Amniotic epithelial cell (primary cell): Measurements from ENCODE around the gene PRDM16.

Experiments used
- DNase-seq: peaks from one replicate; pipeline ENCODE4 v3.0.0-alpha.2; 2010; ENCODE audit warnings: low read depth

Gene PRDM16

DNA sequence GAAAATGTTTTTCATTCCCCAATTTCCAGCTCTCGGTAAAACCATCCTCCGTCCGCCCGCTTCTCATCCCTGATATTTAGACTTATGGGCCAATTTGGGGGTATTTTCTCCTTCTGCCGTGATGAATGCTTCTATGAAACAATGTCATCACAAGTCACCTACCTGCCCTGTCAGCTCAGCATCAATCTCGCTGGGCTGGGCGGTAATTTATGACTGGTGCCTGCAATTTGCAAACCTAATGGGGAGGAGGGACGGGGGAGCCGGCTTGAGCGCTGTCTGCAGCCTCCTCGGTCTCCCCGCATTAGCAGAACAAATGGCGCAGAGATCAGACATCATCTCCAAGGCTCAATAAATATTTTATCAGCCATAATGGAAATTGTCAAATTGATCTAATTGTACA, 72.1 kb downstream of the PRDM16 start:
- DNase-seq = no peak

DNA sequence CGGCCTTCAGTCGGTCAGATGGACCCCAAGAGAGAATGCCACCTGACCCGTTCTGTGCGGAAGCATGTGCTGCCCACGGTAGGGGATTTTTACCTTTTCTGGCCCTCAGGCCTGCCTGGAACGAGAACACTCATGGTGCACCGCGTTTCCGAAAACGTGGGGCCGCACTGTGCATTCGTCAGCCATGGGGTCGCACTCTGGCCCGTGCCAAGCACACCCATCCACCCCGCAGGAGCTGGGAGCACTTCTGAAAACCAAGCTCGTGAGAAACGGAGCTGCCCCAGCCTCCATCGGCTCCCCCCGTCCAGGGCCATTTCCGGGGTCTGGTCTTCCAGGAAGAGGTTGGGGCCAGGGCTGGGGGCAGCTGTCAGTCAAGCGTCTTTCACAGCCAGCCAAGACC, 72.8 kb downstream of the PRDM16 start:
- no peak for DNase-seq

DNA sequence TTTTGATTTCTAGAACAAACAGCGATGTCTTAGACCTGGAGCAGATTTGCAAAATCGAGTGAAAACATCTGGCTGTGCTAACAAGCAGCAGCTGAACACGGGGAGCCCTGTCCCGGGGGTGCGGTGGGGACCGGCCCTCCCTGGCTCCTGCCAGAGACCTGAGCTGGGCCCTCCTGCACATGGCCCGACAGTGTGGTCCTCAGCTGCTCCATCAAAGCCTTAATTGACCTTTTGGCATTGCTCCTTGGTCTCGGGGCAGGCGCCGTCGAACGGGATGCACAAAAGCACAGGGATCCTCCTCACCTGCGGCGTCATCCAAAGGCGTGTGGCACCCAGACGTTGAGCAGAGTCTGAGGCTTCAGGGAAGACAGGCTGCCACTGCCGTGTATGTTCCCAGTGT, 73.2 kb downstream of the PRDM16 start:
- DNase-seq = no peak

DNA sequence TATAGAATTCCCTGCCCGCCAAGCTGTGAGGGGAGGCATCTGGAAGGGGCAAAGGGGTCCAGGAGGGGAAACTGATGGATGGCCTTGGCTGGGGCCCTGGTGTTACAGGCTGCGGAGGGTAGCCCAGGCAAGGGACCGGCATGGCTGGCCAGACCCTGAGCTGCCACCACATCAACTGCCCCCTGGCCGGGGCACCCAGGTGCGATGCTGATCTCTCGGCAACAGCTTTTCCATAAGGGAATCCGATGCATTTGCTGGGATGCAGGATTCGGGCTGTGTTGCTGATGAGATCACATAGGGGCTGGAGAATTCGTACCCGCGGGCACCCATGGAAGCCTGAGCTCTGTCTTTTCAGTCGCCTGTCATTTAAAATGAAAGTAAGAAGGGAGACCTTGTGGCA, 73.7 kb downstream of the PRDM16 start:
- no peak for DNase-seq

DNA sequence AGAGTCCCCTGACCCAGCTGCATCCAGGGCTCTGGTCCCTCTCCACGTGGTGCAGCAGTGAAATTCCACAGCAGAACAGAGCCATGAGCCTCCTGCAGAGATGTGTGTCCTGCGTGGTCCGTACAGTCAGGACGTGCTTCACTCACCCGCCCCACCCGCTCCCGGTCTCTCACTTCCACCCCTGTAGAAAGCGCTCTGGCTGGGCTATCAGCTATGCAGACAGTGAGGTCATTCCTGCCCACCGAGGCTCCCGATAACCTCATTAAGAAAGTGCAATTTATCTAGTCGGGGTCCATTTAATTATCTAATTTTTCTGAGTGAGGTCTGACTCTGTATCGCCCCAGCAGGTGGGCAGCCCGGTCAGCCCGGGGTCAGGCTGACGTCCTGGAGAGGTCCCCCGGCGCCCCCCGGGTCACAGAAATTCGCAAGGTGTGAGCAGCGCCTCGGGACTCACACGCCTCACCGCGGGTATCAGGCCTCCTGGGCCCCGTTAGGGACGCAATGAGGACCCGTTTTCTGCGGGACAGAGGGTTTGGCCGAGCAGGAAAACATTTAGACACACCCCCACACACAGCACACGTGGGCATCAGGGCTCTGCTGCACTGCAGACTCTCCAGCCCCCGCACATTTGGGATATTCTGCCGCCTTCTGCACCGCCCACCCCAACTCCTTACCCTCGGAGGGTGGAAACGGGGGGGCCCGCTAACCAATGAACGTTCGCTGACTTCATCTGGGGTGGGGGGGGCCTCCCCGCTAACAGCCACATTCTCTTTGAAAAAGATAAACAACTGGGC, 76.7 kb downstream of the PRDM16 start:
- no peak for DNase-seq

DNA sequence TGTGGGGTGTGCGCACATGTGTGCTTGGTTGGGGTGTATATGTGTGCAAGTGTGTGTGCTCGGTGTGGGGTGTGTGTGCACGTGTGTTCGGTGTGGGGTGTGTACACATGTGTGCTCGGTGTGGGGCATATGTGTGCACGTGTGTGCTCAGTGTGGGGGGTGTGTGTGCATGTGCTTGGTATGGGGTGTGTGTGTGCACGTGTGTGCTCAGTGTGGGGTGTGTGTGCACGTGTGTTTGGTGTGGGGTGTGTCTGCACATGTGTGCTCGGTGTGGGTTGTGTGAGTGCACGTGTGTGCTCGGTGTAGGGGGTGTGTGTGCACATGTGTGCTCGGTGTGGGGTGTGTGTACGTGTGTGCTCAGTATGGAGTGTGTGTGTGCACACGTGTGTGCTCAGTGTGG, 77.5 kb downstream of the PRDM16 start:
- DNase-seq = no peak

DNA sequence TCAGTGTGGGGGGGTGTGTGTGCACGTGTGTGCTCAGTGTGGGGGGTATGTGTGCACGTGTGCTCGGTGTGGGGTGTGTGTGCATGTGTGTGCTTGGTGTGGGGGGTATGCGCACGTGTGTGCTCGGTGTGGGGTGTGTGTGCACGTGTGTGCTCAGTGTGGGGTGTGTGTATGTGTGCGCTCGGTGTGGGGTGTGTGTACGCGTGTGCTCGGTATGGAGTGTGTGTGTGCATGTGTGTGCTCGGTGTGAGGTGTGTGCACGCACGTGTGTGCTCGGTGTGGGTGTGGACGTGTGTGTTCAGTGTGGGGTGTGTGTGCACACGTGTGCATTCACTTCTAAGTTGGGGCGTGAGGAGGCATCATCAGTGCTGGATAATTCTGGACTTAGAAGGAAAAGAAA, 77.9 kb downstream of the PRDM16 start:
- no peak for DNase-seq

DNA sequence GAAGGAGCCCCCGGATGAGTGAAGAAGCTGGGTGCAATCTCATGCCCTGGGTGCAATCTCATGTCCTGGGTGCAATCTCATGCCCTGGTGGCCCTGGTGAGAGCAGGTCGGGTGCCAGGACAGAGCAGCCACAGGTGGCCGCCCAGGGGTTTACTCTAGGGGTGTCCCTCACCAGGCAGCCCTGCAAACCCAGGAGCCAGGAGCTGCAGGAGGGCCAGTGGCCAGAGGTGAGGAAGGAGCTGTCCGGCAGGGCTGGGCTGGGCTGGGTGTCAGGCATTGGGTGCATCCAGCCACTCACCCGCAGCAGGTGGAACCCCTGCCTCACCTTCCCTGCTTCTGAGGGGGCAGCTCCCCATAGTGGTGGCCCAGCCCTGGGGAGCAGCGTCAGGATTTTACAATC, 79.2 kb downstream of the PRDM16 start:
- no peak for DNase-seq

DNA sequence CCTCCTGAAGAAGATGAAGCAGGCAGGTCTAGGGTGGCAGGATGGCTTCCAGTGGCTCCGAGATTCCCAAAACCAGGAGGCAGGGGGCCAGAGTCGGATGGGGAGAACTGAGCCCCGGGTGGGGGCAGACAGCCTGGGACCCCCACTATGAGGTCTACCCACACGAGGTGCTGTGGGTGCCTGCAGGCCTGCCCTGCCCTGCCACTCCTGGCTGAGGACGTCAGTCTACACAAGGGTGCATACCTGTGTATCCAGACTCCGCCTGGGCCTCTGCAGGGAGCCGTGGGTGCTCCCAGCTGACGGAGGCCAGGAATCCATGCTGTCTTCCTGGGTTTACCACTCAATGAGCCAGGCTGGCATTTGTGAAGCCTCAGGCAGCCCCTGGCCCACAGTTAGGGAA, 80.3 kb downstream of the PRDM16 start:
- no peak for DNase-seq

DNA sequence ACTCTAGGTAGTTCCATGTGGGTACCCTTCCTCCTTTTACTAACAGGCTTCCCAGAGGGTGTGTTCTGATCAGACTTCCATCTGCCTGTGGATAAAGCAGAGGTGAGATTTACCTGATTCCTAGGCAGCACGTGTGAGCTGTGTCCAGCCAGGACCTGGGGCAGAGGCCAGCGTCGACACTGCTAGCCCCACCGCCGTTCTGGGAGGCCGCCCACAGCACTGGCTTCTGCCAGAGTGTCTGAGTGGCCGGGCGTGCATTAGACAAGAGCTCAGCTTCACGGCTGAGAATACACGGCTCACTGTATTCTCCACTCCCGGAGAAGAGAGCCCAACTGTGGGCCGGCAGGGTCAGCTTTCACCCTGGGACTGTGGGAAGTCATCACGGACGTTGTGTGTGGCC, 82.5 kb downstream of the PRDM16 start:
- no peak for DNase-seq

DNA sequence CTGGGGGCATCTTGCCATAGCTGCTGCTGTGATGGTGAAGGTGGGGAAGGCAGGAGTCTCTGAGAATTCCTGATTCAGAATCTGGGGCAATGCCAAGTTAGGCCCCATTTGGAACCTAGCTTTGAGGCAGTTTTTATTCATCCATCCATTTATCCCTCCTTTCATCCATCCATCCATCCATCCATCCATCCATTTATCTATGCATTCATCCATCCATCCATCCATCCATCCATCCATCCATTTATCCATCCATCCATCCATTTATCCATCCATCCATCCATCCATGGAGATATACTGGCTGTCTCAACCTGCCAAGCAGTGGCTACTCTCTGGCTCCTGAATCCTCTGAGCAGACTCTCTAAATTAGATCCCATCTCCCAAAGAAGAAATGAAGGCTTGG, 83.1 kb downstream of the PRDM16 start:
- DNase-seq = no peak

DNA sequence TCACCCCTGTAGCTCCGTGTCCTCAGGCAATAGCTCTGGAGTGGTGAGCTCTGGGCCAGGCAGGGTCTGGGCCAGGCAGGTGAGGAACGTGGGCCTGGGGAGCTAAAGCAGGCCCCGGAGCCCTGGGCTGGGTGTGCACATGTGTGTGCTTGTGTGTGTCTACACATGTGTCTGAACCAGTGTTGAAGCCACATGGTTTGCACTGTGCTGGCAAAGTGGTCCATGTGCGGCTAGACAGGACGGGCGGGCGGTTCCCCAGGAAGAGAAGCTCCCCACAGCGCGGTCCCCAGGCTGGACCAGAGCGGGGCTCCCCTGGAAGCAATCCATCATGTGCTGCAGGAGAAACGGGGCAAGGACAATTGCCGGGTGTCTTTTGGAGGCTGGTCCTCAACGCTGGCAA, 84.2 kb downstream of the PRDM16 start:
- no peak for DNase-seq

DNA sequence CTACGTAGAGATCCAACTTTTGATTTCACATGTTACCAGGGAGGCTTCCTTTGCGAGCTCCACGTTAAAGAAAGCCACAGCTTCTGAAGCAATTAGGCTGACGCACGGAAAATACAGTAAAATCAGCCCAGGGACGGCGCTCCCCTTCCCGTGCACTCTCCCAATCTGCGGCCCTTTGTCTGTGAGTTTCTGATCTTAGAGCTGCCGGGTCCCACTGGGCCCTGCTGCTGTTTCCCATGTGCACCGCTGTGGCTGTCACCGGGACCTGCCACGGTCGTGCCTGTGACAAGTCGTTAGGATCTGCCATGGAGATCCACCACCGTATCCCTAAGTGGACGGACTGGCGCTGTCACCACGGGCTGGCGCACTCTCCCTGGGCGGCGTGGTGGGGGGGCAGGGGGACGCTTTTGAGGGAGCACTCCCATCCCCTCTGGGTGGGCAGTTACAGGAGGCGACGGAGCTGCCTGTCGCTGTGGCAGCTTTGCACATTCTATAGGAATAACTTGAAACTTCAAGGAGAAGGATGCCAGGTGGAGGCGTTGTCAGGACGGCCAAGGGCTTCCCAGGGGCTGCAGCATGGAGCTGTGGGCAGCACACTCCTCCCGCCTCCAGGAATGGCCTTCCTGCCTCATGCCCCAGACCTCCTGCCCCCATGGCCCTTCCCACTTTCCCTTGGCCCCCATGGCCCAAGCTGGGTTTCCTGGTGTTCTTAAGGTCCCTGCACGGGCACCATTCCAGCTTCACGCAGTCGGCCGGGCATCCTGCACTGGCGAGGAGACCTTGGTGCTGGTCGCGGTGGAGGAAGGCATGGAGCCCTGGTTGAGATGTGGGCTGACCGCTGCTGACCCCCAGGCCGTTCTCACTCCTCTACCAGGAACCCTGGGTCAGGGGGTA, 85.1 kb downstream of the PRDM16 start:
- no peak for DNase-seq

DNA sequence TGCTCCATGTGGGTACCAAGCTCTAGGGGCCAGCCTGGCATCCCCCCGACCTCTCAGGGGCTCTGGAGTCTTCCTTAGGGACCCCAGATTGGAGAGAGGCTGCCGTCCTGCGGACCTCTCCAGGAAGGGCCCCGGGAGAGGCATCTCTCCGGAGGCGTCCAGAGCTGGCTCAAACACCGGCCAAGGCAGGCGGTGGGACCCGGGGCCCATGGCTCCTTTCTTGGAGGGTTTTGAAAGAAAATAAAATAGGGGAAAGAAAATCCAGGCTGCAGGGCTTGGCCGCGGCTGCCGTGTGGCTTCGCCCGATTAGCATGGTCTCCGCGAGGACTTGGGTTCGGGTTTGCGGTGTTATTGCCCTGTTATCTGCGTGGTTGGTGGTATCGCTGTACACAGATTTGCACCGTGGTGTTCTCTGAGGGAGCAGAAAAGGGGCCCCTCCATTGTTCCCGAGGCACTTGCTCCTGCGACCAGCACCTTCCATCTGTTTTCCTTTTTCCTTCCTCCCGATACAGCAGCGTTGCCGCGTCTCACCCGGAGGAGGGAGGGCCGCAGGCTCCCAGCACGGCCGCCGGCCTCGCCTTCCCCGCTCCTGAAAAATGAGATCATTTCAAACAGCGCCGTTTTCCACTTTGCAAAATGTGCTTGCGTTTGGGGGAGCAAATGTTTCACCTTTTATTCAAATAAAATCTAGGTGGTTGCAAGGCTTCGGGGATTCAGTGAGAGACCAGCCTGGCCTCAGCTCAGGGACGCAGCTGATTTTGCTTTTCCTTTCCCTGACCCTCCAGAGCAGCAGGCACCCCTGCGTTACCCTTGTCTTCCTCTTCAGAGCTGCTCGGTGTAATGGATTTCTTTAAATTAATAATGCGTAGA, 86.3 kb downstream of the PRDM16 start:
- DNase-seq = no peak

DNA sequence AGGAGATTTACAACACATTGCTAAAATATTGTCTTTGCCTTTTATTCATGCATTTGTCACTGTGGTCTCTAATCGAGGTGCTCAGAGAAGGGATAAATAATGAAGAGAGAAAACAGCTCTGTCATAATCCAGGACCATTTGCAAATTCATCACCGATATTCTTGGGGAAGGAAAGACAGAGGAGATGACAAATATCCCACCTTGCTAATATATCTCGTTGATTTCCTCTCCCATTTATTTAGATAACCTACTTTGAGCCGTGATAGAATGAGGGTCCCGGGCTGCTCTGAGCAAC, 86.9 kb downstream of the PRDM16 start:
- no peak for DNase-seq

DNA sequence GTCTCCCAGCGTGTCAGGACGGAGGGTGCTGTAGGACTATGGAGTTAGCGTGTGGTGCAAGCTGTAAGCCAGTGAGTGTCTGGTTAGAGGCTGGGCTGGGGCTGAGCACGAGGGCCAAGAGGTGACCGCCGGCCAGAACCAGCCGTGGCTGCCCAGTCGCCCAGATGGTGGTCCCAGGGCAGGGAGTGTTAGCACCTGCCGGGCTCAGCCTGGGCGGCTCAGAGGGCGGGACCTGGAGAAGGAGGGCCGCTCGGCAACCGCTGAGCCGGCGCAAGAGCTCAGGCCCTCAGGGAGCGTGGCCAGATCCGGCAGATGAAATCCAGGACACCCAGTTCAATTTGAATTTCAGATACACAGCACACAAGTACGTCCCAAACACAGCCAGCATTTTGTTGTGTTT, 87.9 kb downstream of the PRDM16 start:
- DNase-seq = no peak

DNA sequence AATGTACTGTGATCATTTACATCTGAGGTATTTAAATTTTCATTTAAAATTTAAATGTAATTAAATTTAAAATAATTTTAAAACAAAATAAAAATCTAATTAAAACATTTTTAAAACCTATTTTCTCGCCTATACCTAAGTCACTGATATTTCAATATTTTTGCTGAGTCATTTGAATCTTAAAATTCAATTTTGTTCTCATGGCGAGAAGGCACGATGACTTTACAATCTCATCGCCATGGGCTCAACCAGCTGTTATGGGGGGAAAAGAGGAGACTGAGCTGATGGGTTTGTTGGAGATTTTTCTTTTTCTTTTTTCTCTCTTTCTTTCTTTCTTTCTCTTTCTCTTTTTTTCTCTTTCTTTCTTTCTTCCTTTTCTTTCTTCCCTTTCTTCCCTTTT, 89.3 kb downstream of the PRDM16 start:
- no peak for DNase-seq

DNA sequence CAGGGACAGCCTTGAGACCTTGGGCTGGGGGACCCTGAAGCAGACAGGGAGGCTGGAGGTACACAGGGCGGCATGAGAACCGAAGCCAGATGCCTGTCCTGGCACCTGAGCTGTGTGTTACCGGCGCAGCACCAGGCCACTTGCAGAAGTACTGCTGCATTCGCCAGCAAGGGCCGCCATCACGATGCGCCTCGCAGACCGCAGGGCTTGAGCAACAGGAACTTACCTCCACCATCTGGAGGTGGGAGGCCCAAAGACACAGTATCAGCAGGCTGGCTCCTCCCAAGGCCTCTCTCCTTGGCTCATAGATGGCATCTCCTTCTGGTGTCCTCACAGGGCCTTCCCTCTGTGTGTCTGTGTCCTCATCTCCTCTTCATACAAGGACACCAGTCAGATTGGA, 90.1 kb downstream of the PRDM16 start:
- no peak for DNase-seq

DNA sequence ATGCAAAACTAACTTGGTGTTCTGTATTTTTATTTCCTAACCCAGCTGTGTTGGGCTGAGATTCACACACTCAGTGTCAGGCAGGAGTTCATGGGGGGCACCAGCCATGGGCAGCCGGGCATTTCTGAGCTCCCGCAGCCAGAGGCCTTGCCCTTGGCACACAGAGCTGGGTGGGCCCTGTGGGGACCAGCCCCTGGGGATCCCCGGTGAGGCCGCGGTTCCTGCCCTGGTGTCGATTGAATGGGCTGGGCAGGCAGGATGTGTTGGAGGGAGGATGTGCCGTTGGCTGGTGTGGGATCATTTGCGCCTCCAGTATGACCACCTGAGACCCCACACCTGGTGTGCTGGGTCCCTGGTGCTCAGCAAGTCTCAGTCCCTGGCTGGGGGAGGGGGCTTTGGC, 91.0 kb downstream of the PRDM16 start:
- no peak for DNase-seq

DNA sequence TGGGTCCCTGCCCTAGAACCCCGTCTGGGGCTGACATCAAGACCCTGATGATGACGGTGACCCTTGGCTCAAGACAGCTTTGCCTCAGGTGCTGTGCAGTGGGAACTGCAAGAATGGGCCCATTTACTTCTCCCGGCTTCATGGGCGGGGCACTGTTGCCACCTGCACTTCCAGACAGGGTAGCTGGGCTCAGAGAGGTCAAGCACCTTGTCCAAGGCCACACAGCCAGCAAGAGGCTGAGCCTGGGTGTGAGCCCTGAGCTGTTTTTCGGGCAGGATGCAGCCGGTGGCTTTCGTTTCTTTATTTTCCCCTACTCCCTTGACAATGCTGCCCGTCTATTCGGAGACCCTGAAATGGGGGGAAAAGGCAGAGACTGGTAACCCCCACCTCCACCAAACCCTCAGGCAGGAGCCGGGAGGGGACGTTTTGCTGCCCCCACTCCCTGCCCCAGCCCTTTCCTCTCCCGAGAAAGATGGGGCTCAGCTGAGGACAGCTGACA, 91.7 kb downstream of the PRDM16 start:
- DNase-seq = no peak

DNA sequence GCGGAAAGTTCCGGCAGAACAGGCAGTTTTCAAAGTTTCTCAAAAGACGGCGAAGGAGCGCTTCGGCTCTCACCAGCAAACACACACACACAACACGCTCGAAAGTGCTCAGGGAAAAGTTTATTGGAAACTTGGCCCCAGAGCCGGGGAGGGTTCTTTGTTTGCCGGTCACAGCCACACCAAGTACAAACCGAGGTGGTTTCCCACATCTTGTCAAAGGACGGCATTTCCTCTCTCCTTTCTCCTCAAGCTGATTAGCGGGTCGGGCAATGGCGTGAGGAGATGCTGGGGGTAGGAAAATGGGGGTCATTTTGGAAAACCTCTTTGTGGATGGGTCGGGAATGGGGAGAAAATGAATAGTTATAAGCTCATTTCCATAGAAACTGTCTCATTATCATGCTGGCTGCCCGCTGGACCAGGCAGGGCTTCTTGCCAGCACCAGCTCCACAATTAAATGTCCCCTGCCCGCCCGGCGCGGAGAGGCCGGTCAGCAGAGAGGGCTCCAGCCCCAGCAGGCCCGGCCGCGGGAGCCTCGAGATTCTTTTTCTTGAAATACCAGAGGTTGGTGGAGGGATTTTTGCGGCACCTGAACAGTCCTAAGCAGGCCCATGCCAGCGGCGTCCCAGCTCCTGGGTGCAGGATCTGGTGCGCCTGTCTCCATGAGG, 92.3 kb downstream of the PRDM16 start:
- DNase-seq = no peak

DNA sequence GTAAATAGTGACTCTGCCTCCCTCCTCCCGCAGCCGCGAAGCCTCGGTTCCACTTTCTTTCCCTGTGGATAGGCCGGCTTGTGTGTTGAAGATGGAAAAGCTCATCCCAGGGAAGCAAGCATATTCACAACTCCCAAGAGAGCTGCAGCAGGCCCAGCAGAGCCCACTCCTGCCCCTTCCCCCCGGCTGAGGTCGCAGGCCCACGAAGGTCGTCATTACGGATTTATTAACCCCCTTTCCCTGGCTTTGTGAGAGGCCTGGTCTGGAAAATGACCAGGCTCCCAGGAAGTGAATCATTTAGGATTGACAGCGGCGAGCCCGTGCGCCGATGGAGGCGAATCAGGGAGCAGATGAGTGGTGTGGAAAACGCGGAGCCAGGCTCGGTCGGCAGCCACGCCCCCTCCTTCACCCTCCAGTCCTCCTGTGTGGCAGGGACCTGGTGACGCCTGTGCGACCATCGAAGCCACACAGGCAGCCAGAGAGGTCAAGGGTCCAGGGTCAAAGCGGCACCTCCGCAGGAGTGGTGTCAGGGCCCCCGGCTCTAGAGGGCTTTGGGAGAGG, 93.4 kb downstream of the PRDM16 start:
- DNase-seq = no peak
